Measurements from ENCODE around the gene MILR1. TPM values are rescaled to one million over a fixed set of nuclear protein-coding genes. Genes with fewer than 3 reads are reported as not detected.

The MILR1 gene
- total RNA-seq, 3 donors from 2014 or later (not counting 1 experiment from before 2014, with no cell fraction given) = 2.2 to 12.0 (median 3.3) TPM

DNA sequence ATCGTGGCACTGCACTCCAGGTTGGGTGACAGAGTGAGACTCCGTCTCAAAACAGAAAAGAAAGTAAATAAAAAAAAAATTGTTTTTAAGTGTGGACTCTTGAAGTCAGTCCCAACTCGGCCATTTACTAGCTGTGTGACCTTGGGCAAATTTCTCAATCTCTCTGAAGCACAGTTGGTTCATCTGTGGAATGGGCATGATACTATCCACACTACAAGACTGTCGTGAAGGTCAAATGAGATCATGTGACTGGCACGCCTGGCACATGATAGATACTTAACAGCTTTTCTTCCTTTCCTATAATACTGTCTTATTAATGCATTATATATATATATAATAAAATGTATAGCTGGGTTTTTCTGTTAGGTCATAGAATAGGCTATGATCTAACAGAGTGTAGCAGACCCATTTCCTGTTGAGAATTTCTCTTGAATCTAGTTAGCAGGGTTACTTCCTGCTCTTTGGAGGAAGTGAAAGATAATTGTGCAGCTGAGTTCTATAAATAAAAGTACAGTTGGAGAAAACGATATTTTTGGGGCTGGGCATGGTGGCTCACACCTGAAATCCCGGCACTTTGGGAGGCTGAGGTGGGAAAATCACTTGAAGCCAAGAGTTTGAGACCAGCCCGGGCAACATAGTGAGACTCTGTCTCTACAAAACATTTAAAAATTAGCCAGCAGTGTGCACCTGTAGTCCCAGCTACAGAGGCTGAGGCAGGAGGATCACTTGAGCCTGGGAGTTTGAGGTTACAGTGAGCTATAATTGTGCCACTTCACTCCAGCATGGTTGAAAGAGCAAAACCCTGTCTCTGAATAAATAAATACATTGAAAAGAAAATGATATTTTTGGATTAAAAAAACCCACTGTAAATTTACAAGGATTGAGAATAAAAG is 7.3 kb downstream of the MILR1 start:
- no peaks in the 10 kb centered on the region for H3K36me3 ChIP-seq (ENCODE audit: control insufficient read depth, insufficient read depth, low read length)
- WGBS (ENCODE audit: insufficient coverage) = 64% methylated on average over 7 of the region's 8 CpGs
- DNase-seq (peak in 1 of 2 donors; percentile 39), ATAC-seq (peak; percentile 55 to 73 (median 65))
- Mint-ChIP-seq H3K4me1 (peaks cover 6 to 9% of the 10 kb centered on the region in 2 donors), H3K27ac (peak overlapping the region in 1 of 2 donors; percentile 73), H3K27me3 (ENCODE audit: low read depth in 2 of 2) (no peaks in the 10 kb centered on the region), H3K4me3 (peak overlapping the region; percentile 4), H3K9me3 (no peaks in the 10 kb centered on the region), H3K36me3 (no peaks in the 10 kb centered on the region)
- H3K4me1 ChIP-seq (ENCODE audit: control insufficient read depth, insufficient read depth, low read length) = peaks cover 17% of the 10 kb centered on the region
- H3K27ac ChIP-seq (ENCODE audit: low read length) = peak overlapping the region; percentile 63
- no peaks in the 10 kb centered on the region for H3K27me3 ChIP-seq (ENCODE audit: control insufficient read depth, insufficient read depth, low read length)
- no peaks in the 10 kb centered on the region for H3K9me3 ChIP-seq (ENCODE audit: control insufficient read depth, insufficient read depth, low read length)
- intact Hi-C loops (cut with micrococcal nuclease) = no loop called here
- H3K4me3 ChIP-seq (ENCODE audit: low read length) = no peak overlapping the region
- TF ChIP-seq, protein P1, sequence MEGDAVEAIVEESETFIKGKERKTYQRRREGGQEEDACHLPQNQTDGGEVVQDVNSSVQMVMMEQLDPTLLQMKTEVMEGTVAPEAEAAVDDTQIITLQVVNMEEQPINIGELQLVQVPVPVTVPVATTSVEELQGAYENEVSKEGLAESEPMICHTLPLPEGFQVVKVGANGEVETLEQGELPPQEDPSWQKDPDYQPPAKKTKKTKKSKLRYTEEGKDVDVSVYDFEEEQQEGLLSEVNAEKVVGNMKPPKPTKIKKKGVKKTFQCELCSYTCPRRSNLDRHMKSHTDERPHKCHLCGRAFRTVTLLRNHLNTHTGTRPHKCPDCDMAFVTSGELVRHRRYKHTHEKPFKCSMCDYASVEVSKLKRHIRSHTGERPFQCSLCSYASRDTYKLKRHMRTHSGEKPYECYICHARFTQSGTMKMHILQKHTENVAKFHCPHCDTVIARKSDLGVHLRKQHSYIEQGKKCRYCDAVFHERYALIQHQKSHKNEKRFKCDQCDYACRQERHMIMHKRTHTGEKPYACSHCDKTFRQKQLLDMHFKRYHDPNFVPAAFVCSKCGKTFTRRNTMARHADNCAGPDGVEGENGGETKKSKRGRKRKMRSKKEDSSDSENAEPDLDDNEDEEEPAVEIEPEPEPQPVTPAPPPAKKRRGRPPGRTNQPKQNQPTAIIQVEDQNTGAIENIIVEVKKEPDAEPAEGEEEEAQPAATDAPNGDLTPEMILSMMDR (IDR thresholded peaks at IDR 0.05) = no peak

DNA sequence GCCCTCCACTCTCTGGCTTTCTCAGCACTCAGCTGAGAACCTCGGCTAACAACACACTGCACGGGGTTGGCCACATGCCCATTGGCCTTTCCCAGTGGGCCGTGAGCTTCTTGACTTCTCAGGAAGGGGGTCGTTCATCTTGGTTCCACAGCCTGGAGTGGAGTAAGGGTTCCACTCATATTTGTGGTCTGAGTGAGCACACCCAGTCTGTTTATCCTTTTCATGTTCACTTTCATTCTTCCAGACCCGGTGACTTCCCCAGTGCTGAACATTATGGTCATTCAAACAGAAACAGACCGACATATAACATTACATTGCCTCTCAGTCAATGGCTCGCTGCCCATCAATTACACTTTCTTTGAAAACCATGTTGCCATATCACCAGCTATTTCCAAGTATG is 8.2 kb downstream of the MILR1 start:
- ATAC-seq (no peak), DNase-seq (no peak)
- Mint-ChIP-seq H3K9me3 (no peaks in the 10 kb centered on the region), H3K4me3 (no peak overlapping the region), H3K4me1 (peaks cover 6 to 9% of the 10 kb centered on the region in 2 donors), H3K27ac (no peak overlapping the region), H3K27me3 (ENCODE audit: low read depth in 2 of 2) (no peaks in the 10 kb centered on the region), H3K36me3 (no peaks in the 10 kb centered on the region)
- H3K9me3 ChIP-seq (ENCODE audit: control insufficient read depth, insufficient read depth, low read length) = no peaks in the 10 kb centered on the region
- no peak overlapping the region for H3K27ac ChIP-seq (ENCODE audit: low read length)
- peaks cover 17% of the 10 kb centered on the region for H3K4me1 ChIP-seq (ENCODE audit: control insufficient read depth, insufficient read depth, low read length)
- H3K27me3 ChIP-seq (ENCODE audit: control insufficient read depth, insufficient read depth, low read length) = no peaks in the 10 kb centered on the region
- no peaks in the 10 kb centered on the region for H3K36me3 ChIP-seq (ENCODE audit: control insufficient read depth, insufficient read depth, low read length)
- H3K4me3 ChIP-seq (ENCODE audit: low read length) = no peak overlapping the region
- intact Hi-C loops (cut with micrococcal nuclease) = no loop called here
- WGBS (ENCODE audit: insufficient coverage) = 80% methylated on average over 7 of the region's 7 CpGs
- TF ChIP-seq, protein P1 (IDR thresholded peaks at IDR 0.05) = no peak

DNA sequence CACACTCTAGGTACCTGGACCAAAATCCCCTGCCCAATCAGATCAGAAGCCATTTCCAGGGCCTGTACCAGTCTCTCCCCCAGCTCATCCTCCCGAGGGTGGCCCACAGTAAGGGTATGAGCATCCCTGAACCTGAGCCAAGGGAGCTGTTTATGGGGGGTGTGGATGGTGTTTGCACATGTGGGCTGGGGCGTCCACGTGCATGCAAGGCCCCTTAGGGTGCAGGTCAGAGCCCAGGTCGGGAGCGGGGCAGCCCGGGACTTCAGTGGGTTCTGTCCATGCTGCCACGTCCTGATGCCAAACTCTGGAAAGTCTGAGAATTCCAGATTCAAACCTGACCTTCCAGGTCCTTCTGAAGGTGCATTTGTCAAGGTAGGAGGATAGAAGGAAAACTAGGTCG is 9.8 kb downstream of the MILR1 start:
- ATAC-seq (no peak), DNase-seq (no peak)
- H3K4me1 ChIP-seq (ENCODE audit: control insufficient read depth, insufficient read depth, low read length) = peaks cover 17% of the 10 kb centered on the region
- TF ChIP-seq, protein P1 (IDR thresholded peaks at IDR 0.05) = no peak
- Mint-ChIP-seq H3K4me1 (peaks cover 6 to 9% of the 10 kb centered on the region in 2 donors), H3K4me3 (no peak overlapping the region), H3K36me3 (no peaks in the 10 kb centered on the region), H3K27me3 (ENCODE audit: low read depth in 2 of 2) (no peaks in the 10 kb centered on the region), H3K9me3 (no peaks in the 10 kb centered on the region), H3K27ac (no peak overlapping the region)
- H3K27ac ChIP-seq (ENCODE audit: low read length) = no peak overlapping the region
- intact Hi-C loops (cut with micrococcal nuclease) = no loop called here
- H3K9me3 ChIP-seq (ENCODE audit: control insufficient read depth, insufficient read depth, low read length) = no peaks in the 10 kb centered on the region
- H3K27me3 ChIP-seq (ENCODE audit: control insufficient read depth, insufficient read depth, low read length) = no peaks in the 10 kb centered on the region
- no peaks in the 10 kb centered on the region for H3K36me3 ChIP-seq (ENCODE audit: control insufficient read depth, insufficient read depth, low read length)
- 91% methylated on average over 8 of the region's 8 CpGs for WGBS (ENCODE audit: insufficient coverage)
- H3K4me3 ChIP-seq (ENCODE audit: low read length) = no peak overlapping the region
